Gastroesophageal sphincter (tissue), 4 donors: Measurements from ENCODE around the gene CHCHD6. TPM values are rescaled to one million over a fixed set of nuclear protein-coding genes. Genes with fewer than 3 reads are reported as not detected.

Experiments
- ATAC-seq: fragments of 150-250 bp; one replicate; pipeline ENCODE4 v1.9.1; 2016; ENCODE audit warnings: mild to moderate bottlenecking, moderate library complexity
- H3K27ac ChIP-seq, 4 donors: fragments of 200-600 bp; sonication (generic) in 3 of 4; 1 replicate in 3 of 4; 2 replicates in 1 of 4; pipeline ENCODE4 v1.5.1; 2016 to 2019
- H3K27me3 ChIP-seq: fragments of 200-600 bp; sonication (generic); one replicate; pipeline ENCODE4 v1.5.1; 2019
- H3K36me3 ChIP-seq, 2 donors: fragments of 200-600 bp; sonication (generic); one replicate each; pipeline ENCODE4 v1.5.1; 2019; ENCODE audit warnings: control low read depth in 1 of 2
- H3K4me1 ChIP-seq, 3 donors: fragments of 200-600 bp; sonication (generic); 1 replicate in 2 of 3; 2 replicates in 1 of 3; pipeline ENCODE4 v1.5.1; 2016 to 2019; ENCODE audit warnings: control low read depth in 2 of 3
- H3K4me3 ChIP-seq, 2 donors: fragments of 200-600 bp; sonication (generic); one replicate each; pipeline ENCODE4 v1.5.1; 2019; ENCODE audit warnings: mild to moderate bottlenecking in 1 of 2, moderate library complexity in 1 of 2
- H3K9me3 ChIP-seq, 3 donors: fragments of 200-600 bp; sonication (generic); one replicate each; pipeline ENCODE4 v1.5.1; 2017 to 2019; ENCODE audit warnings: control low read depth in 2 of 3
- EP300 ChIP-seq: sonication (generic); formaldehyde crosslinking; IDR thresholded peaks from one replicate; pipeline ENCODE4 v1.6.1; 2017; ENCODE audit warnings: antibody characterized with exemption, mild to moderate bottlenecking
- POLR2A ChIP-seq, 2 donors: fragments of 450-650 bp; IDR thresholded peaks; one replicate each; pipeline ENCODE4 v1.6.1; 2017; ENCODE audit warnings: antibody characterized with exemption in 2 of 2, mild to moderate bottlenecking in 2 of 2, moderate library complexity in 1 of 2
- POLR2AphosphoS5 ChIP-seq: sonication (generic); formaldehyde crosslinking; IDR thresholded peaks from one replicate; pipeline ENCODE4 v1.6.1; 2017; ENCODE audit warnings: antibody characterized with exemption
- WGBS, 2 donors: methylation state at CpG; one replicate each; pipeline ENCODE4 v1.1.5; 2018; ENCODE audit warnings: low coverage in 1 of 2; 5-methylcytosine and 5-hydroxymethylcytosine counted together
- total RNA-seq, 4 donors: library from RNA; depleted of rRNA; stranded (reverse); fragments of >200 nt; gene quantifications; one replicate each; pipeline ENCODE4 v1.1.0, GENCODE V29; 2016
- TF ChIP-seq, protein P1 (sequence below), 4 experiments: fragments of 200-600 bp in 2 of 4; fragments of 450-650 bp in 2 of 4; sonication (generic) in 1 of 4; IDR thresholded peaks; one replicate each; pipeline ENCODE4 v1.5.1; 2017 to 2019; ENCODE audit warnings: antibody characterized with exemption in 4 of 4, mild to moderate bottlenecking in 2 of 4, moderate library complexity in 2 of 4

The CHCHD6 gene
- total RNA-seq, 4 donors from 2014 or later: 8.5 to 37.2 (median 15.2) TPM

GRCh38 chr3:126932188-126932931, 228.3 kb downstream of the CHCHD6 start:
- no peak for ATAC-seq
- Histone ChIP-seq H3K27ac (no peak overlapping the region), H3K9me3 (no peaks in the 10 kb centered on the region), H3K36me3 (no peaks in the 10 kb centered on the region), H3K4me3 (no peak overlapping the region), H3K27me3 (no peaks in the 10 kb centered on the region), H3K4me1 (peaks cover 0 to 15% (median 0%) of the 10 kb centered on the region in 3 donors)
- 40% methylated on average over 2 of the region's 13 CpGs; no CpG with 5 or more reads in 1 of the 2 donors for WGBS, 2 donors
- no peak for TF ChIP-seq EP300

GRCh38 chr3:126934031-126934531, 230.0 kb downstream of the CHCHD6 start:
- no peak overlapping the region for H3K4me3 ChIP-seq
- TF ChIP-seq POLR2AphosphoS5 (no peak), EP300 (no peak), POLR2A (IDR thresholded peaks at IDR 0.05) (no peak)
- TF ChIP-seq, protein P1, sequence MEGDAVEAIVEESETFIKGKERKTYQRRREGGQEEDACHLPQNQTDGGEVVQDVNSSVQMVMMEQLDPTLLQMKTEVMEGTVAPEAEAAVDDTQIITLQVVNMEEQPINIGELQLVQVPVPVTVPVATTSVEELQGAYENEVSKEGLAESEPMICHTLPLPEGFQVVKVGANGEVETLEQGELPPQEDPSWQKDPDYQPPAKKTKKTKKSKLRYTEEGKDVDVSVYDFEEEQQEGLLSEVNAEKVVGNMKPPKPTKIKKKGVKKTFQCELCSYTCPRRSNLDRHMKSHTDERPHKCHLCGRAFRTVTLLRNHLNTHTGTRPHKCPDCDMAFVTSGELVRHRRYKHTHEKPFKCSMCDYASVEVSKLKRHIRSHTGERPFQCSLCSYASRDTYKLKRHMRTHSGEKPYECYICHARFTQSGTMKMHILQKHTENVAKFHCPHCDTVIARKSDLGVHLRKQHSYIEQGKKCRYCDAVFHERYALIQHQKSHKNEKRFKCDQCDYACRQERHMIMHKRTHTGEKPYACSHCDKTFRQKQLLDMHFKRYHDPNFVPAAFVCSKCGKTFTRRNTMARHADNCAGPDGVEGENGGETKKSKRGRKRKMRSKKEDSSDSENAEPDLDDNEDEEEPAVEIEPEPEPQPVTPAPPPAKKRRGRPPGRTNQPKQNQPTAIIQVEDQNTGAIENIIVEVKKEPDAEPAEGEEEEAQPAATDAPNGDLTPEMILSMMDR (IDR thresholded peaks at IDR 0.05): no peak
- no peak overlapping the region for H3K27ac ChIP-seq
- H3K27me3 ChIP-seq: no peaks in the 10 kb centered on the region
- ATAC-seq: no peak
- WGBS, 2 donors: 40 to 70% methylated on average over 4 of the region's 4 CpGs
- H3K9me3 ChIP-seq: no peaks in the 10 kb centered on the region
- H3K4me1 ChIP-seq: peaks cover 0 to 19% (median 0%) of the 10 kb centered on the region in 3 donors
- no peaks in the 10 kb centered on the region for H3K36me3 ChIP-seq

- no peak for ATAC-seq
- Histone ChIP-seq H3K36me3 (no peaks in the 10 kb centered on the region), H3K4me3 (no peak overlapping the region), H3K27ac (no peak overlapping the region), H3K27me3 (no peaks in the 10 kb centered on the region), H3K9me3 (no peaks in the 10 kb centered on the region), H3K4me1 (peaks cover 0 to 19% (median 0%) of the 10 kb centered on the region in 3 donors)
- TF ChIP-seq POLR2A (IDR thresholded peaks at IDR 0.05) (no peak), EP300 (no peak), POLR2AphosphoS5 (no peak)
- TF ChIP-seq, protein P1 (IDR thresholded peaks at IDR 0.05): no peak
- WGBS, 2 donors: 83 to 87% methylated on average over 6 to 7 of the region's 8 CpGs
These were observed 231.0 kb downstream of the CHCHD6 start for GRCh38 chr3:126934991-126935390.

DNA sequence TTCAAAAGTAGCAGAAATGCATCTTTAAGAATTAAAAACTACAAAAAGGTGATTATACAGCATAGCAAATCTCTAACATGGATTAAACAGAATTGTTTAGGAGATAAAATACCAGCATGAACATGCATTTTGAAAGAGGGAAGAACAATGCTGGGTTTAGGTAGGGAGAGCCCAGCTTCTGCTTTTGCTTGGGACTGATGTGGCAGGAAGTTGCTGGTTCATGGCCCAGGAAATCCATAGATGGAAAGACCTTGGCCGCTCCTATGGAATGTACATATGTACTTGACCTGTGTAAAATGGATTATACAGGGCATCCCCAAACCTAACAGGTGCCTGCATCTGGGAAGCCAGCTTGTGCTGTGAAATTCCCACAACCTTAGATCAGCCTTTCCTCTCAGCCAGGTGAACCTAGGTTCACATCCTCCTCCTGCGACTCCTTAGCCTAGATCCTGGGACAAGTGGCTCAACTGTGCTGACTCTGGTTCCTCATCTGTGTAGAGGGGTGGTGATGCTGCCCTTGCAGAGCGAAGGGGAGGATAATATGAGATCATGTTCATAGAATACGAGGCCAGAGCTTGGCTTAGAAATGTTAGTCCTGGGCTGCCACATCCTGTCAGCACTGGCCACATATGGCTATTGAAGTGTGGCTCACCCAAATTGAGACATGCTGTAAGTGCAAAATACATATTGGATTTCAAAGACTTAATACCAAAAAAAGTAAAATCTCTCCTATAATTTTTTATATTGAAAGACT, 231.9 kb downstream of the CHCHD6 start:
- no peak overlapping the region for H3K4me3 ChIP-seq
- no peaks in the 10 kb centered on the region for H3K9me3 ChIP-seq
- H3K27ac ChIP-seq: no peak overlapping the region
- H3K27me3 ChIP-seq: no peaks in the 10 kb centered on the region
- no peak for TF ChIP-seq POLR2A (IDR thresholded peaks at IDR 0.05)
- TF ChIP-seq POLR2AphosphoS5: no peak
- TF ChIP-seq, protein P1 (IDR thresholded peaks at IDR 0.05): no peak
- 77 to 92% methylated on average over 2 to 4 of the region's 4 CpGs for WGBS, 2 donors
- no peak for ATAC-seq
- H3K4me1 ChIP-seq: peaks cover 0 to 19% (median 0%) of the 10 kb centered on the region in 3 donors
- H3K36me3 ChIP-seq: no peaks in the 10 kb centered on the region

DNA sequence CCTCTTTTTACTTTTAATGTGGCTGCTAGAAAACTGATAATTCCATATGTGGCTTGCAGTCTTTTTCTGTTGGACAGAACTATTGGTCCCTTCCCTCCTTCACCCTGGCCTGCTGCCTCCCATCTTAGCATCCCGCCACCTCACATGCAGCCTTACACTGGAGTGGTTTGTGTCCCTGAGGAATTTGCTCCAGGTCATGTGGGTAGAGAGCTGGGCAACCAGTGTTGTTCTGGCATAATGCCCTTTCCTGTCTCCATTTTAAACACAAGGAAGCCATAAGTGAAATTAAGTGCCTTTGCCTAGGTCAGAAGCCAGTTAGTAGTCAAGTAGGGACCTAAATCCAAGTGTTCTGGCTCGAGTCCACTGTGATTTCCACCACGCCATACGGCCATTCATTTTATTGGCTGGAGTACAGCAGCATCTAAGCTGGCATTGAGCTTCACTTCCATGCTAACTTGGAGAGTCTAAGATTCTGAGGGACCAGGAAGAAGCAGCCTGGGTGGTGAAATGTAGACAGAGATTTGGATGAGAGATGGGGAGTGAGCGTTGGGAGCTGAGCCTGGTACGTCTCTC, 232.9 kb downstream of the CHCHD6 start:
- no peak for ATAC-seq
- no peaks in the 10 kb centered on the region for H3K36me3 ChIP-seq

More for the DNA sequence above, 232.9 kb downstream of the CHCHD6 start:
- WGBS, 2 donors: 71 to 84% methylated on average over 3 to 5 of the region's 6 CpGs
- Histone ChIP-seq H3K27me3 (no peaks in the 10 kb centered on the region), H3K27ac (no peak overlapping the region), H3K4me3 (no peak overlapping the region), H3K4me1 (peaks cover 0 to 14% (median 0%) of the 10 kb centered on the region in 3 donors), H3K9me3 (no peaks in the 10 kb centered on the region)
- no peak for TF ChIP-seq EP300
- TF ChIP-seq, protein P1 (IDR thresholded peaks at IDR 0.05): no peak
- no peak for TF ChIP-seq POLR2A (IDR thresholded peaks at IDR 0.05)
- no peak for TF ChIP-seq POLR2AphosphoS5
